Astrocyte of the spinal cord (primary cell): ENCODE measurements around the gene TRIO.

Experiments
- DNase-seq: peaks from one replicate; pipeline ENCODE4 v3.0.0; 2011; ENCODE audit warnings: low read depth, low spot score
- H3K4me3 ChIP-seq: 2 replicates; pipeline ENCODE4 v1.5.1; 2011; ENCODE audit warnings: low read depth, mild to moderate bottlenecking, low read length, moderate library complexity
- in situ Hi-C: cut with HindIII; loops from 2 replicates; pipeline ENCODE4 v1.10.0; 2017; ENCODE audit warnings: low sequenced_read_pairs
- TF ChIP-seq, protein P1 (sequence below): IDR thresholded peaks from 2 replicates; pipeline ENCODE4 v1.5.1; 2012; ENCODE audit warnings: low read depth, mild to moderate bottlenecking, low read length, inconsistent platforms

The TRIO gene

GRCh38 chr5:14122089-14122488 lies 21.1 kb upstream of the TRIO start:
- TF ChIP-seq, protein P1, sequence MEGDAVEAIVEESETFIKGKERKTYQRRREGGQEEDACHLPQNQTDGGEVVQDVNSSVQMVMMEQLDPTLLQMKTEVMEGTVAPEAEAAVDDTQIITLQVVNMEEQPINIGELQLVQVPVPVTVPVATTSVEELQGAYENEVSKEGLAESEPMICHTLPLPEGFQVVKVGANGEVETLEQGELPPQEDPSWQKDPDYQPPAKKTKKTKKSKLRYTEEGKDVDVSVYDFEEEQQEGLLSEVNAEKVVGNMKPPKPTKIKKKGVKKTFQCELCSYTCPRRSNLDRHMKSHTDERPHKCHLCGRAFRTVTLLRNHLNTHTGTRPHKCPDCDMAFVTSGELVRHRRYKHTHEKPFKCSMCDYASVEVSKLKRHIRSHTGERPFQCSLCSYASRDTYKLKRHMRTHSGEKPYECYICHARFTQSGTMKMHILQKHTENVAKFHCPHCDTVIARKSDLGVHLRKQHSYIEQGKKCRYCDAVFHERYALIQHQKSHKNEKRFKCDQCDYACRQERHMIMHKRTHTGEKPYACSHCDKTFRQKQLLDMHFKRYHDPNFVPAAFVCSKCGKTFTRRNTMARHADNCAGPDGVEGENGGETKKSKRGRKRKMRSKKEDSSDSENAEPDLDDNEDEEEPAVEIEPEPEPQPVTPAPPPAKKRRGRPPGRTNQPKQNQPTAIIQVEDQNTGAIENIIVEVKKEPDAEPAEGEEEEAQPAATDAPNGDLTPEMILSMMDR: no peak
- in situ Hi-C loops: no loop called here
- no peak overlapping the region for H3K4me3 ChIP-seq
- DNase-seq: no peak

GRCh38 chr5:14123551-14123950 lies 19.6 kb upstream of the TRIO start:
- no peak overlapping the region for H3K4me3 ChIP-seq
- TF ChIP-seq, protein P1: no peak
- no peak for DNase-seq
- in situ Hi-C loops: no loop called here

DNA sequence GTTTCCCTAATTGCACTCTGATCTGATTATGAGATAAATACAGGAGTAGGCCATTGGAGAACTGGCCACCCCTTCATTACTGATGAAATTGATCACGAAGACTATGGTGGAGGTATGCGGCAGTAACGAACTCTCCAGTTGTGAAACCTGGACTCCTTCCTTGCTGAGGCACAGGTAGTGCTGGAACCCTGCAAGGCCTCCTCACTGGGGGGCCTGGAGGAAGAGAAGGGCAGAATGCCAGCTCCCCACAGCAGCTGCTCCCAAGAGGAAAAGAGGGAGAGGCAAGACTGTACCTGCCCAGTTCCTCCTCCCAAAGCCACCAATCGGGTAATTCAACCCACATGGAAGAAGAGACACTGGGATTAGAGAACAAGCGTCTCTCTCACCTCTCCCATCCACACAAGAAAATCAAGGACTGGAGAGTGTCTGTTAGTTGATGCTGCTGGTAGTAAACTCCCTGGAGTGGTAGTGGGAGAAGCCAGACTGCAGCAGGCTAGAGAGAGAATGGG lies 19.1 kb upstream of the TRIO start:
- in situ Hi-C loops: no loop called here

DNA sequence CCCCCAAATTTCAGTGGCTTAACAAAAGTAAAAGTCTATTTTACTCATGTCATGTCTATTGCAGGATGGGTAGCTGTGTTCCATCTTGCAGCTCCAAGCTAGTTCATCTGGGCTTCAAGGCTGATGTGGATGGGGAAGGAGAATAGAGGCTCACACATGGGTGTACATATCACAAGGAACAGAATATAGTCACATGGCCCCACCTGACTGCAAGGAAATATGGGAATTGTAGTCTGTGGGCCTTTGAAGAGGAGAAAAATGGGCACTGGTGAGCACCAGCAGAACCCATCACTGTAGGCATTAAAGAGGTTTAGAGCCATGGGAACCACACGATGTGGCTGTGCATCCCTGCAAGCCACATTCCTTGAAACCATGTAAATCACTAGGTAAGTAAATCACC lies 17.9 kb upstream of the TRIO start:
- no peak overlapping the region for H3K4me3 ChIP-seq
- in situ Hi-C loops: no loop called here
- TF ChIP-seq, protein P1: no peak
- no peak for DNase-seq

More for the DNA sequence above, 19.1 kb upstream of the TRIO start:
- TF ChIP-seq, protein P1: no peak
- H3K4me3 ChIP-seq: no peak overlapping the region
- no peak for DNase-seq

GRCh38 chr5:14127587-14127986 lies 15.6 kb upstream of the TRIO start:
- TF ChIP-seq, protein P1: no peak
- no peak for DNase-seq
- H3K4me3 ChIP-seq: no peak overlapping the region
- in situ Hi-C loops: no loop called here

DNA sequence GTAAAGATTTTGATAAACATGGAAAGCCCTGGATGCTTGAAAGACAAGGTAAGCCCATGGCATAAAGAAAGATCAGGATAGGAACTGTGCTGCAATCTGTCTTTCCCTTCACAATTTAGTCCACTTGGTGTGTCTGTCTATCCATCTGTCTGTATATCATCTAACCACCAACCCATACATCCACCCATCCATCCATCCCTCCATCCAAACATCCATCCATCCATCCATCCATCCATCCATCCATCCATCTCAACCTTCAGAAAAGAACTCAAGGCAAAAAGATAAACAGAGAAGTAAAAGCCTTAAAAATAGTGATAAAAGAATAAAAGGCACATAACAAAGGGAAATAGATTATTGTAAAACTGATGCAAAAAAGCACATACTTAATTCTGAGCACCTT lies 15.1 kb upstream of the TRIO start:
- in situ Hi-C loops: no loop called here
- no peak for DNase-seq
- TF ChIP-seq, protein P1: no peak
- H3K4me3 ChIP-seq: no peak overlapping the region

DNA sequence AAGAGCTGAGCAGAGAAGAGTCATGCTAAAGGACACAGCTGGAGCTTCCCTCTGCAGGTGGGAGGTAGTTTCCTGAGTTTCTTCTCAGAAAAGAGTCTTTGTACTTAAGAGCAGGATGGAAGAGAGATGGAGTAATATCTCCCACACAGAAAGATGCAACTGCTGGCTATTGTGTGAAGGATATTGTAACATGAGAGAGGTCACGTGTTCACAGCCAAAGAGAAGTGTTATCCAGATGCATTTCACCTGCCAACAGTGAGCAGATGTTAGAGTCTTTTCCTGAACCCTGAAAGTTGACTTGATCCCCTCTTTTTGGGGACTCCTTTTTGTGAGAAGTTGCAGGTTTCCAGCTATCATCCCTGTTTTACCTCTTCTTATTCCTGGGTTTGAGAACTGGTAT lies 14.0 kb upstream of the TRIO start:
- no peak for DNase-seq
- TF ChIP-seq, protein P1: no peak
- in situ Hi-C loops: no loop called here
- no peak overlapping the region for H3K4me3 ChIP-seq
